ENCODE measurements around the gene SLIT1. TPM values are rescaled to one million over a fixed set of nuclear protein-coding genes. Genes with fewer than 3 reads are reported as not detected.

SLIT1 gene
- total RNA-seq, 1 donor = not detected

DNA sequence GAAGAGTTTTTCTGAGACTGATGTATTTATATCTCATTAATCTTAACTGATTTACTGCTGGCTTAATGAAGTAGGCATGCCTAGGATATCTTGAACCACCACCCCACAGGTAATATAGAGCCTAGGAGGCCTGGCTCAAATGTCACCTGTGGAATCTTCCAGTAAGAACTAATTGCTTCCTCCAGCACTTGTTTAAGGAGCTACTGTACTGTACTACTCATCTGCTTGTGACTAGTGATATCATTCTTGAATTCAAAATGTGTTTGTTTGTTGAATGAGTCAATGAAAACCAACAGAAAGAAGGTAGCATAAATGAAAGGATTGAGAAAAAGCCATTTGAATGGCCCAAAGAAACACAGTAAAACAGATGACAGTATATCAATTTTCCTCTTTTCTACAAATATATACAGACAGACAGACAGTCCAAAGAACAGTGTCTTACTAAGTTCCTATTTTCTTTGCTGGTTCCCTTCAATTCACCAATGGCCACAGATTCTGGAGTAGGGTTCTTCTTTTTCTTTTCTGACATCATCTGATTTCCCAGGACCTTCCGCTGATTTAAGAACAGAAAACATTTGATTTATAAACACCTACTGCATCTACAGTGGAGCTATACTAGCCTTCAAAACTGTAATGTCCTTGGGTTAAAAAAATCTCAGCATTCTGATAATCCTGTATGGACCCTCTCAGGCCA, 43.7 kb upstream of the SLIT1 start:
- no peak for DNase-seq (ENCODE audit: insufficient read length, low spot score, missing footprints)
- TF ChIP-seq, protein P1, sequence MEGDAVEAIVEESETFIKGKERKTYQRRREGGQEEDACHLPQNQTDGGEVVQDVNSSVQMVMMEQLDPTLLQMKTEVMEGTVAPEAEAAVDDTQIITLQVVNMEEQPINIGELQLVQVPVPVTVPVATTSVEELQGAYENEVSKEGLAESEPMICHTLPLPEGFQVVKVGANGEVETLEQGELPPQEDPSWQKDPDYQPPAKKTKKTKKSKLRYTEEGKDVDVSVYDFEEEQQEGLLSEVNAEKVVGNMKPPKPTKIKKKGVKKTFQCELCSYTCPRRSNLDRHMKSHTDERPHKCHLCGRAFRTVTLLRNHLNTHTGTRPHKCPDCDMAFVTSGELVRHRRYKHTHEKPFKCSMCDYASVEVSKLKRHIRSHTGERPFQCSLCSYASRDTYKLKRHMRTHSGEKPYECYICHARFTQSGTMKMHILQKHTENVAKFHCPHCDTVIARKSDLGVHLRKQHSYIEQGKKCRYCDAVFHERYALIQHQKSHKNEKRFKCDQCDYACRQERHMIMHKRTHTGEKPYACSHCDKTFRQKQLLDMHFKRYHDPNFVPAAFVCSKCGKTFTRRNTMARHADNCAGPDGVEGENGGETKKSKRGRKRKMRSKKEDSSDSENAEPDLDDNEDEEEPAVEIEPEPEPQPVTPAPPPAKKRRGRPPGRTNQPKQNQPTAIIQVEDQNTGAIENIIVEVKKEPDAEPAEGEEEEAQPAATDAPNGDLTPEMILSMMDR (IDR thresholded peaks at IDR 0.05; ENCODE audit: extremely low read depth, low read depth, low read length) = no peak
- H2AFZ ChIP-seq (ENCODE audit: low read length) = no peak overlapping the region
- H3K4me1 ChIP-seq (ENCODE audit: insufficient read depth, low read length) = peaks cover 26% of the 10 kb centered on the region
- H3K79me2 ChIP-seq (ENCODE audit: insufficient read depth, low read length) = no peaks in the 10 kb centered on the region
- H3K4me3 ChIP-seq (ENCODE audit: insufficient read depth, low read length) = no peak overlapping the region
- peaks cover 5% of the 10 kb centered on the region for H3K36me3 ChIP-seq (ENCODE audit: insufficient read depth, low read length)
- peak overlapping the region; percentile 10 for H3K4me2 ChIP-seq (ENCODE audit: insufficient read depth, low read length)
- no peaks in the 10 kb centered on the region for H3K27me3 ChIP-seq (ENCODE audit: insufficient read depth, low read length)
- H3K9me3 ChIP-seq (ENCODE audit: low read depth, low read length) = no peaks in the 10 kb centered on the region
- H3K27ac ChIP-seq (ENCODE audit: low read depth, low read length) = peak overlapping the region; percentile 49
- no peaks in the 10 kb centered on the region for H4K20me1 ChIP-seq (ENCODE audit: insufficient read depth, low read length)

DNA sequence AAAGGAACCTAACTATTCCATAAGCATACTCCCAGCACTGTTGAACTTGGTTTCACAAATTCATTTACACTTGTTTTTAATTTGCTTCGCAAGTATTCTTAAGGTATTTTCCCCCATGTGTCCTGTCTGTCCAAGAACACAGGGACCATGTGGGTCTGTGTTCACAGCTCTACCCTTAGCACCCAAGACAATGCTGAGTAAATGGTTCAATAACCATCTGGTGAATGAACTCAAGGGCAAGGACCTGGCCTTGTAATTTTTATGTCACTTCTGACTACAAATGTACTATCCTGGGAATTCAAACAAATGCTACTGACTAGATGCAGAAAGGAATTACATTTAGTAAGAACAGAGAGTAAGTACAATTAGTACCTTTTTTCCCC, 43.0 kb upstream of the SLIT1 start:
- Histone ChIP-seq H3K79me2 (ENCODE audit: insufficient read depth, low read length) (no peaks in the 10 kb centered on the region), H3K4me2 (ENCODE audit: insufficient read depth, low read length) (no peak overlapping the region), H2AFZ (ENCODE audit: low read length) (no peak overlapping the region), H3K9me3 (ENCODE audit: low read depth, low read length) (no peaks in the 10 kb centered on the region), H3K36me3 (ENCODE audit: insufficient read depth, low read length) (peaks cover 5% of the 10 kb centered on the region), H3K4me1 (ENCODE audit: insufficient read depth, low read length) (peaks cover 28% of the 10 kb centered on the region), H4K20me1 (ENCODE audit: insufficient read depth, low read length) (no peaks in the 10 kb centered on the region), H3K27me3 (ENCODE audit: insufficient read depth, low read length) (no peaks in the 10 kb centered on the region), H3K27ac (ENCODE audit: low read depth, low read length) (peak overlapping the region; percentile 49), H3K4me3 (ENCODE audit: insufficient read depth, low read length) (no peak overlapping the region)
- TF ChIP-seq, protein P1 (IDR thresholded peaks at IDR 0.05; ENCODE audit: extremely low read depth, low read depth, low read length) = no peak
- no peak for DNase-seq (ENCODE audit: insufficient read length, low spot score, missing footprints)

DNA sequence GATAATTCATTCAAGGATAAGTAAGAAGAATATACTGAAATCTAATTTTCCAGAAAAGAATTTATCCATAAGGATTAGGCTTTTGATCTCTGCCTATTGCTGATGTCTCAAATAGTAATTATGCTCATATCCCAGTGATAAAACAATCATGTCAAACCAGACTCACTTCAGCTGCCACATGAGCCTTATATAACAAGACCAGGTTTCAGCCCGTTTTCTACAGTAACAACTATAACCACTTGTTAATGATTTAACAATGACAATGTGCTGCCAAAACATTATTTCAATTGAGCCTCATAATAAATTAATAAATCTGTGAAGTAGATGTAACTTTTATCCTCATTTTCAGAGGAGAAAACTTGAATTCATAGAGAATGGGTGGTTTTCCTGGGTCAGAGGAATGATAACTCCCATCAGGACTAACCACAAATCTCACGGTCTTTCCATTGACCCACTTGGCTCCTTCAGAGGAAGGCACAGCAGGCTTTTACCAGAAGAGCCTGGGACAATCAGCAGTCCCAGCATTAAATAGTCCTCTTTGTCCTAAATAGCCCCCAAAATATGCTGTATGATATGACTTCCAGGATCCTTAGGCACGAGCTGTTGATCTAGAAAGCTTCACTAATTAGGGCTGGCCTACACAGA, 42.5 kb upstream of the SLIT1 start:
- no peaks in the 10 kb centered on the region for H4K20me1 ChIP-seq (ENCODE audit: insufficient read depth, low read length)
- no peak overlapping the region for H3K4me2 ChIP-seq (ENCODE audit: insufficient read depth, low read length)
- no peaks in the 10 kb centered on the region for H3K9me3 ChIP-seq (ENCODE audit: low read depth, low read length)
- no peaks in the 10 kb centered on the region for H3K79me2 ChIP-seq (ENCODE audit: insufficient read depth, low read length)
- H3K27me3 ChIP-seq (ENCODE audit: insufficient read depth, low read length) = no peaks in the 10 kb centered on the region
- H3K4me3 ChIP-seq (ENCODE audit: insufficient read depth, low read length) = no peak overlapping the region
- no peak overlapping the region for H3K27ac ChIP-seq (ENCODE audit: low read depth, low read length)
- TF ChIP-seq, protein P1 (IDR thresholded peaks at IDR 0.05; ENCODE audit: extremely low read depth, low read depth, low read length) = no peak
- H3K36me3 ChIP-seq (ENCODE audit: insufficient read depth, low read length) = peaks cover 5% of the 10 kb centered on the region
- no peak overlapping the region for H2AFZ ChIP-seq (ENCODE audit: low read length)
- peaks cover 28% of the 10 kb centered on the region for H3K4me1 ChIP-seq (ENCODE audit: insufficient read depth, low read length)
- no peak for DNase-seq (ENCODE audit: insufficient read length, low spot score, missing footprints)

DNA sequence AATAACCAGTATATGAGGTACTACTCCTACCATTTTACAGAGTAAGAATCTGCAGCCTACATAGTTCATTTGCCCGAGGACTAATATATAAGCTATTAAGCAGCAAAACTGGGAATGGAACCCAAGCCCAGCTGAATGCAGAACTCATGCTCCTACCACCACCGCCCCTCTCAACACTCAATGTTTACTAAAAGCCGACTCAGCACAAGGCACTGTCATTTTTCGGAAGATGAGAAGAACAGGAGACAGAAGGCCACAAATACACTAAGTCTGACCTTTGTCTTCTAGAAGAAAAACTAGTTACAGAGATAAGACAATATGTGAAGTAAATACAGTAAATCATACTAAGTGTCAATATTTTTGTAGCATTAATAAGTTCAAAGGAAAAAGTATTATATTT, 40.6 kb upstream of the SLIT1 start:
- peaks cover 28% of the 10 kb centered on the region for H3K4me1 ChIP-seq (ENCODE audit: insufficient read depth, low read length)
- DNase-seq (ENCODE audit: insufficient read length, low spot score, missing footprints) = no peak
- H3K27ac ChIP-seq (ENCODE audit: low read depth, low read length) = no peak overlapping the region

More for the DNA sequence above, 40.6 kb upstream of the SLIT1 start:
- H4K20me1 ChIP-seq (ENCODE audit: insufficient read depth, low read length) = no peaks in the 10 kb centered on the region
- no peak overlapping the region for H3K4me2 ChIP-seq (ENCODE audit: insufficient read depth, low read length)
- H3K36me3 ChIP-seq (ENCODE audit: insufficient read depth, low read length) = peaks cover 5% of the 10 kb centered on the region
- TF ChIP-seq, protein P1 (IDR thresholded peaks at IDR 0.05; ENCODE audit: extremely low read depth, low read depth, low read length) = no peak
- no peak overlapping the region for H3K4me3 ChIP-seq (ENCODE audit: insufficient read depth, low read length)
- H3K9me3 ChIP-seq (ENCODE audit: low read depth, low read length) = no peaks in the 10 kb centered on the region
- no peak overlapping the region for H2AFZ ChIP-seq (ENCODE audit: low read length)
- no peaks in the 10 kb centered on the region for H3K27me3 ChIP-seq (ENCODE audit: insufficient read depth, low read length)
- no peaks in the 10 kb centered on the region for H3K79me2 ChIP-seq (ENCODE audit: insufficient read depth, low read length)

All from osteoblast (primary cell).